Occipital lobe (tissue), 2 donors: ENCODE measurements around the gene RPS16. TPM values are rescaled to one million over a fixed set of nuclear protein-coding genes. Genes with fewer than 3 reads are reported as not detected.
A peak's percentile ranks its signal among the peaks of the same experiment; 100 is the strongest.

ENCODE experiments used
- DNase-seq: peaks from one replicate; lab custom pipeline; 2025; lab: John Stamatoyannopoulos, UW
- total RNA-seq: library from RNA; depleted of rRNA; stranded (reverse); fragments of >200 nt; gene quantifications from one replicate; pipeline ENCODE4 v1.2.3, GENCODE V29; 2014

Gene RPS16
- total RNA-seq, 1 donor from 2014 or later = 77.0 TPM

DNA sequence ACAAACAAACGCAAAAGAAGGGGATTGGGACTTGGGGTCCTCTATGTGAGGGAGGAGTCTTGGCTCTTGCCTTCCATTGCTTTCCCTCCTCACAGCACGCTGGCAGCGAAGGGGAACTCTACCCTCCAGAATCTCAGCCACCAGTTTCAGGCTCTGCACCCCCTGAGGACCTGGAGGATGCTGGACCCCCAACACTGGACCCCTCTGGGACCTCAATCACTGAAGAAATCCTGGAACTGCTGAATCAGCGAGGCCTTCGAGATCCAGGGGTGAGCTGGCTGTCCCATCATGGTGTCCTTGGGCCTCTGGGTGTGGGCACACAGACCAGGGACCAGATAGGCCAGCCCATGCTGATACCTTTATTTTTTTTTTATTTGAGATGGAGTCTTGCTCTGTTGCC lies 13.7 kb downstream of the RPS16 start:
- no peak for DNase-seq

DNA sequence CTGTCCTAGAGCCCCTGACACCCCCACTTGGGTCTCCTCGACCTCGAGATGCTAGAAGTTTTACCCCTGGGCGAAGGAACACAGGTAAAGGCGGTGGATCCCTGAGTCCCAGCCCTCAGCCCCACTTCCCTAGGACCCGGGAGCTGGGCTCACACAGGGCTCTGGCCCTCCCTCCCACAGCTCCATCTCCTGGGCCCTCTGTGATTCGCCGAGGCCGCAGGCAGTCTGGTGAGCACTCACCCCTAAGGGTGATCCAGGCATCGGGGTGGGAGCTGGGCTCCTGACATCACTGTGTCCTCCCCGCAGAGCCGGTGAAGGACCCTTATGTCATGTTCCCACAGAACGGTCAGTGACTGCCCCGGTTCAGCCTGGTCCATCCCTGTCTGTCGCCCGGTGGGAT lies 15.0 kb downstream of the RPS16 start:
- DNase-seq = no peak

DNA sequence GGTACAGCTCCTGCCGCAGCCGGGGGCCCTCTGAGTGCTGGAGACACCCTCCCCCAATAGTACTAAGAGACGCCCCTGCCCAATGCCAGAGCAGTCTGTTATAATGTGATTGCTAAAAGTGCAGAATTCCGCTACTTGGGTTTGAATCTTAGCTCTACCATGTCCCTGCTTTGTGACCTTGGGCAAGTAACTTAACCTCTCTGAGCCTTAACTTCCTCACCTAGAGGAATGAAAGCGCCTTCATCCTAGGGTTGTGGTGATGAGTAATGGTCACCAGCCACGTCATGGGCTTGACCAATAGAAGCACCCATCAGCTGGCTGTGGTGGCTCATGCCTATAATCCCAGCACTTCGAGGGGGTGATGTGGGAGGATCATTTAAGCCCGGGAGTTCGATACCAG lies 16.7 kb downstream of the RPS16 start:
- no peak for DNase-seq

- no peak for DNase-seq
These were observed 18.1 kb downstream of the RPS16 start for GRCh38 chr19:39417463-39418181.

- DNase-seq = no peak
These were observed 19.3 kb downstream of the RPS16 start for GRCh38 chr19:39416152-39417120.

GRCh38 chr19:39415111-39416046 lies 20.4 kb downstream of the RPS16 start:
- no peak for DNase-seq

DNA sequence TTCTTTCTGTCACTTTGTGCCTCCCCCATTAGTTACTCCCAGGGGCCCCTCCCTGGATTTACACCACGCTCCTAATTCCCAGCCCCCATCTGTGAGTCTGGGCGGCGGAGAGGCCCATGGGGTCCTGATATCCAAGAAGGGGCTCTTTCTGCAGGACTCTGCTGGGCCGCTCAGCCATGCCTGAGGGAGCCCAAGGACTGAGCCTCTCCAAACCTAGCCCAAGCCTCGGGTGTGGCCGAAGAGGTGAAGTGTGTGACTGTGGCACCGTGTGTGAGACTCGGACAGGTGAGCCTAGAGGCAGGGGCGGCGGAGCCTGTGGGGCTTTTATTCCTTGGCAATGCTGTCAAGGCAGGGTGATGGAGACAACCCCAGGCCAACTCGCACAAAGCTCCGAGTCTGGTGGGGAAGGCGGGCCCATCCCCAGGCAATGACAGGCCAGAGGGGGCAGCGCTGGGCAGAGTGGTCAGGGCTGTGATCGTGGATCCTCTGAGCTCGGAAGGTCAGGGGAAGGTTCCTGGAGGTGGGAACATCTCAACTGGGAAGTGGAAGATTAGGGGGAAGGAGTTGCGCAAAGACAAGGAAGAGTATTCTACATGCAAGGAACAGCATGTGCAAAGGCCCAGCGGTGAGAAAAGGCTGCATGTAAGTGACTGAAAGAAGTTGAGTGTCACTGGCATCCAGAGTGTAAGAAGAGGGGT lies 21.7 kb downstream of the RPS16 start:
- DNase-seq = no peak

- no peak for DNase-seq
These were observed 22.4 kb downstream of the RPS16 start for GRCh38 chr19:39413272-39413910.

DNA sequence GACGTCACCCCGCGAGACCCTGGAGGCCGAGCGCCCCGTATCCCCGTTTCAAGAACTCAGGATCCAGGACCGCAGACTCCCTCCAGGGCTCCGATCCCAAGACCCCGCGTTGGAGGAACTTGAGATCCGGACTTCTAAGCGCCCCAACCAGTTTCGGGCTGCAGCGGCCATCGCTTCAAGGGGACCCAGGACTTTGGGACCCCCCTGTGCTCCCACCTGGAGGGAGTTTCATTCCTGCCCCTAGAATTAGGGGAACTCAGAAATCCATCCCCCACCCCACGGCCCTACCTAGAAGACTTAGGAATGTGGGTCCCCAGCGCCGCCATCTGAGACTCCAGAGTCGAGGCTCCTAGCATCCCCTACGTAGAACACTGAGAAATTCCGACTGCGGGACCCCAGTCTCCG lies 22.9 kb downstream of the RPS16 start:
- DNase-seq = no peak

DNA sequence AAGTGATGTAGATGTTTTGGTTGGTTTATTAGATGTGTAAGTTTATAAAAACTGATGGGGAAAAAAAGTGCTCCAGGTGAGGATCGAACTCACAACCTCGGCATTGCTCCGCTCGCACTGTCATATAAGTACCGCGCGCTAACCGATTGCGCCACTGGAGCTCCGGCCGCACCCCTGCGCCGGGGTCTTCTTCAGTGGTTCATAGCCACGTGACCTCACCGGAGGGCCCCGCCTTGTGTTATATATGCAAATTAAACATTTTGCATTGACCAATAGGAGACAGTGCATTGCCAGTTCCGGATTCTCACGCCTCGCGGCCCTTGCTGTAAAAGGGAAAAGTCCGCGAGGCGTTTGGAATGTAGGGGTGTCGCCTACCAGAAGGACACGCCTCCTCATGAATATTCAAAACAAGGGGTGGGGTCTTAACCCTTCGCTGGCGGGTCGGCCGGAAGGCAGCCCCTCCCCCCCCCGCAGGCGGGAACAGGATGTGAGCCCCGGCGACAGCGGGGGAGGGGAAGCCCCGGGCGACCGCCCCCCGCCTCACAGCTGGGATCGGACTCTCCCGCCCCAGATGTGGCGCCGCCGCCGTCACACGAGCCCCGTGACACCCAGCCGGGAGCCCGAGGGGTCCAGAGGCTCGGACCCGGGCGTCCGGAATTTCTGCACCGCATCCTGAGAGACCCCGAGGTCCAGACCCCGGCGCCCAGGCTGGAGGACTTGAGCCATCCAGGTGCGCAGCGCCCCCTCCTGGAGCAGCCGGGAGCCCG lies 23.5 kb downstream of the RPS16 start, which contains the start of gene PLEKHG2:
Gene PLEKHG2 (plus strand): TSS at position 570 of the 767 bp plus-strand sequence. CDS start 1,418 bp downstream, outside the sequence.
- peak; percentile 93 for DNase-seq

- DNase-seq = peak; percentile 54
These were observed 24.0 kb downstream of the RPS16 start for GRCh38 chr19:39411832-39412099.

DNA sequence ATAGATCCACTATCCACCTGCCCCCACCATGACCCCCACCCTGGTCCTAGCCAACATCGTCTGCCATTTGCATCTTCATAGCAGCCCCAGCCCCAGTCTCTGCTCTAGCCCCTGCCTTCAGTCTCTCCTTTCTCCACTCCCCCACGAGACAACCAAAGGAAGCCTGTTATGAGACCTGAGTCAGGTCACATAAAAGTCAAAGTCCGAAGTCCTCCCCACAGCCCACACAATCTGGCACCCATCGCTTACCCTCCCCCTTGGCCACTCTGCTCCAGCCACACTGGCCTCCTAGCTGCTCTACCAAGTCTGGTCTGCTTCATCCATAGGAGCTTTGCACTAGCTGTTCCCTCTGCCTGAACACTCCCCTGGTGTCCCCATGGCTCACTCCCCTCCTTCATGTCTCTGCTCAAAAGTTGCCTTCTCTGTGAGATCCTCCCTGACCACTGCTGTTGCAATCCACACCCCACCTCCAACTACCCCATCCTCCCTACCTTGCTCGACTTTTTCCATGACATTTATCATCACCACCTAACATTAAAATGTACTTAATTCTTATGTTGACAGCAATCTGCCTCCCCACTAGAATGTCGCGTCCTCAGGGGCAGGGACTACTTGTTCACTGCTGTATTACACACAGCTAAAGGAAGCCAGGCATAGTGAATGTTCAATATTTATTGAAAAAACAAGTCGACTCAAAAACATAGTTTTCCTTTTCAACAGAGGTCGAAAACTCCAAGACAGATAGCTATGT lies 24.5 kb downstream of the RPS16 start:
- DNase-seq = no peak

- DNase-seq = no peak
These were observed 25.0 kb downstream of the RPS16 start for GRCh38 chr19:39410831-39411080.

- no peak for DNase-seq
These were observed 25.5 kb downstream of the RPS16 start for GRCh38 chr19:39410017-39410830.

GRCh38 chr19:39409208-39410016 lies 26.3 kb downstream of the RPS16 start:
- peak; percentile 52 for DNase-seq

DNA sequence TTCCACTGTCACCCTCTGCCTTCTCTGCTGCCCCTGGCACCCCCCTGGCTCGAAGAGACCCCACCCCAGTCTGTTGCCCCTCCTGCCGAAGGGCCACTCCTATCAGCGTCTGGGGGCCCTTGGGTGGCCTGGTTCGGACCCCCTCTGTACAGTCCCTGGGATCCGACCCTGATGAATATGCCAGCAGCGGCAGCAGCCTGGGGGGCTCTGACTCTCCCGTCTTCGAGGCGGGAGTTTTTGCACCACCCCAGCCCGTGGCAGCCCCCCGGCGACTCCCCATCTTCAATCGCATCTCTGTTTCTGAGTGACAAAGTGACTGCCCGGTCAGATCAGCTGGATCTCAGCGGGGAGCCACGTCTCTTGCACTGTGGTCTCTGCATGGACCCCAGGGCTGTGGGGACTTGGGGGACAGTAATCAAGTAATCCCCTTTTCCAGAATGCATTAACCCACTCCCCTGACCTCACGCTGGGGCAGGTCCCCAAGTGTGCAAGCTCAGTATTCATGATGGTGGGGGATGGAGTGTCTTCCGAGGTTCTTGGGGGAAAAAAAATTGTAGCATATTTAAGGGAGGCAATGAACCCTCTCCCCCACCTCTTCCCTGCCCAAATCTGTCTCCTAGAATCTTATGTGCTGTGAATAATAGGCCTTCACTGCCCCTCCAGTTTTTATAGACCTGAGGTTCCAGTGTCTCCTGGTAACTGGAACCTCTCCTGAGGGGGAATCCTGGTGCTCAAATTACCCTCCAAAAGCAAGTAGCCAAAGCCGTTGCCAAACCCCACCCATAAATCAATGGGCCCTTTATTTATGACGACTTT lies 27.1 kb downstream of the RPS16 start:
- DNase-seq = no peak
